HCT116 (cell line): Measurements from ENCODE around the gene KIAA1549. TPM values are rescaled to one million over a fixed set of nuclear protein-coding genes. Genes with fewer than 3 reads are reported as not detected.

Experiments
- ATAC-seq: fragments of 200-7000 bp; cut with Tn5 transposase; 2 replicates; pipeline ENCODE4 v1.9.1; 2020; ENCODE audit warnings: mild to moderate bottlenecking, moderate library complexity
- BruUV-seq: library from RNA; stranded (reverse); fragments of 400-500 nt; replicated peaks from 2 replicates; lab custom pipeline; 2021; lab: Mats Ljungman, UMichigan
- CTCF ChIA-PET: fragments of 300-600 bp; sonication (Branson Sonifier 250); formaldehyde crosslinking; loops from one replicate; lab custom pipeline; 2021; ENCODE audit warnings: antibody characterized with exemption; lab: Charles Lee
- POLR2A ChIA-PET: fragments of 300-600, 350-600 bp; sonication (Branson Sonifier 250); formaldehyde crosslinking; loops from one replicate; lab custom pipeline; 2021; ENCODE audit warnings: antibody characterized with exemption; lab: Charles Lee
- RAD21 ChIA-PET, 2 experiments: fragments of 300-600 bp; sonication (Branson Sonifier 250); formaldehyde crosslinking; loops; one replicate each; lab custom pipeline; 2023; ENCODE audit warnings: low total read pairs in 2 of 2; ENCODE audit not compliant: uncharacterized antibody in 2 of 2, unreplicated experiment in 2 of 2, low non-redundant PET in 1 of 2; lab: Charles Lee
- DNase-seq: peaks from one replicate; pipeline ENCODE4 v3.0.0-alpha.2; 2010; ENCODE audit warnings: low read depth, low spot score
- H2AFZ ChIP-seq: fragments of 200-600 bp; shearing (Covaris generic), sonication (generic); 2 replicates; pipeline ENCODE4 v1.6.1; 2017; ENCODE audit warnings: low read depth, mixed run types, mixed read lengths, antibody characterized with exemption, low read length; ENCODE audit not compliant: poor library complexity, severe bottlenecking
- H3K27ac ChIP-seq: 2 replicates; pipeline ENCODE4 v1.5.1; 2012; ENCODE audit warnings: low read depth, low read length
- H3K27me3 ChIP-seq: fragments of 200-600 bp; sonication (generic); 2 replicates; pipeline ENCODE4 v1.6.1; 2016; ENCODE audit warnings: mixed run types, low read length, mixed read lengths; ENCODE audit not compliant: insufficient read depth
- H3K36me3 ChIP-seq, 2 experiments: fragments of 200-500 bp in 1 of 2; fragments of 200-600 bp in 1 of 2; sonication (Bioruptor generic) in 1 of 2; sonication (generic) in 1 of 2; 2 replicates each; pipeline versions ENCODE4 v1.5.1 to v1.6.1; 2014 to 2016; ENCODE audit warnings: low read length in 2 of 2, inconsistent platforms in 1 of 2, mixed read lengths in 1 of 2, mixed run types in 1 of 2; ENCODE audit not compliant: insufficient read depth in 2 of 2, control insufficient read depth in 1 of 2
- H3K4me1 ChIP-seq, 2 experiments: fragments of 200-600 bp in 1 of 2; sonication (generic) in 1 of 2; 2 replicates each; pipeline versions ENCODE4 v1.5.1 to v1.6.1; 2012 to 2017; ENCODE audit warnings: low read length in 2 of 2, inconsistent platforms in 1 of 2, mild to moderate bottlenecking in 1 of 2, mixed read lengths in 1 of 2, mixed run types in 1 of 2, moderate library complexity in 1 of 2; ENCODE audit not compliant: insufficient read depth in 2 of 2, control insufficient read depth in 1 of 2
- H3K4me2 ChIP-seq: fragments of 200-600 bp; sonication (generic); 2 replicates; pipeline ENCODE4 v1.6.1; 2017; ENCODE audit warnings: mixed run types, low read length, mixed read lengths
- H3K4me3 ChIP-seq, 2 experiments: fragments of 200-600 bp in 1 of 2; sonication (generic) in 1 of 2; replicated peaks in 1 of 2; 2 replicates each; pipeline ENCODE4 v1.5.1; 2011 to 2016; ENCODE audit warnings: low read length in 2 of 2, control low read depth in 1 of 2, low read depth in 1 of 2, mild to moderate bottlenecking in 1 of 2, mixed read lengths in 1 of 2, mixed run types in 1 of 2
- H3K79me2 ChIP-seq: fragments of 200-600 bp; sonication (generic); 2 replicates; pipeline ENCODE4 v1.6.1; 2017; ENCODE audit warnings: mild to moderate bottlenecking, mixed run types, low read length, moderate library complexity, mixed read lengths; ENCODE audit not compliant: insufficient read depth
- H3K9ac ChIP-seq: fragments of 200-600 bp; sonication (generic); 2 replicates; pipeline ENCODE4 v1.6.1; 2016; ENCODE audit warnings: low read length, mixed read lengths
- H3K9me2 ChIP-seq: fragments of 200-600 bp; sonication (generic), shearing (Covaris generic); 2 replicates; pipeline ENCODE4 v1.6.1; 2017; ENCODE audit warnings: mixed run types, mild to moderate bottlenecking, moderate library complexity; ENCODE audit not compliant: insufficient read depth
- H3K9me3 ChIP-seq, 2 experiments: fragments of 200-500 bp in 1 of 2; fragments of 200-600 bp in 1 of 2; sonication (Bioruptor generic) in 1 of 2; sonication (generic) in 1 of 2; 2 replicates each; pipeline ENCODE4 v1.6.1; 2014 to 2017; ENCODE audit warnings: low read length in 2 of 2, mixed read lengths in 2 of 2, inconsistent platforms in 1 of 2, low read depth in 1 of 2, mild to moderate bottlenecking in 1 of 2, mixed run types in 1 of 2, moderate library complexity in 1 of 2; ENCODE audit not compliant: control insufficient read depth in 1 of 2, insufficient read depth in 1 of 2
- H4K20me1 ChIP-seq: fragments of 200-600 bp; sonication (generic), shearing (Covaris generic); 2 replicates; pipeline ENCODE4 v1.6.1; 2017; ENCODE audit warnings: mixed run types, mild to moderate bottlenecking, moderate library complexity; ENCODE audit not compliant: insufficient read depth
- RAD21 ChIP-seq: IDR thresholded peaks from 2 replicates; pipeline ENCODE4 v1.6.1; 2012; ENCODE audit warnings: low read depth, mild to moderate bottlenecking
- YY1 ChIP-seq: IDR thresholded peaks from 2 replicates; pipeline ENCODE4 v1.6.1; 2011; ENCODE audit warnings: low read length, low read depth, moderate library complexity, mild to moderate bottlenecking; ENCODE audit not compliant: insufficient replicate concordance; ENCODE audit errors: extremely low read depth
- intact Hi-C: fragments of 100-400 bp; cut with micrococcal nuclease; formaldehyde crosslinking; loops from 2 replicates; pipeline ENCODE4 v1.10.0; 2022
- total RNA-seq: library from RNA; stranded (reverse); gene quantifications from one replicate; pipeline ENCODE4 v1.2.1, GENCODE V29; 2021; ENCODE audit not compliant: unreplicated experiment
- TF ChIP-seq, protein P1 (sequence below): IDR thresholded peaks from 2 replicates; pipeline ENCODE4 v1.6.1; 2012; ENCODE audit warnings: low read depth
- TF ChIP-seq, protein P2 (sequence below): IDR thresholded peaks from 2 replicates; pipeline ENCODE4 v1.6.1; 2011; ENCODE audit warnings: mild to moderate bottlenecking, low read length, moderate library complexity; ENCODE audit not compliant: insufficient replicate concordance; ENCODE audit errors: extremely low read depth
- TF ChIP-seq, protein P3 (sequence below), 3 experiments: fragments of 200-600 bp in 1 of 3; sonication (generic) in 1 of 3; IDR thresholded peaks in 2 of 3; conservative IDR thresholded peaks in 1 of 3; 2 replicates each; pipeline ENCODE4 v1.5.1; 2012 to 2017; ENCODE audit warnings: low read depth in 2 of 3, low read length in 2 of 3, antibody characterized with exemption in 1 of 3, borderline replicate concordance in 1 of 3, control low read depth in 1 of 3, mild to moderate bottlenecking in 1 of 3, mixed read lengths in 1 of 3, mixed run types in 1 of 3, moderate library complexity in 1 of 3; ENCODE audit not compliant: insufficient read depth in 1 of 3

The KIAA1549 gene
- total RNA-seq, 1 experiment from 2014 or later = 3.9 TPM

DNA sequence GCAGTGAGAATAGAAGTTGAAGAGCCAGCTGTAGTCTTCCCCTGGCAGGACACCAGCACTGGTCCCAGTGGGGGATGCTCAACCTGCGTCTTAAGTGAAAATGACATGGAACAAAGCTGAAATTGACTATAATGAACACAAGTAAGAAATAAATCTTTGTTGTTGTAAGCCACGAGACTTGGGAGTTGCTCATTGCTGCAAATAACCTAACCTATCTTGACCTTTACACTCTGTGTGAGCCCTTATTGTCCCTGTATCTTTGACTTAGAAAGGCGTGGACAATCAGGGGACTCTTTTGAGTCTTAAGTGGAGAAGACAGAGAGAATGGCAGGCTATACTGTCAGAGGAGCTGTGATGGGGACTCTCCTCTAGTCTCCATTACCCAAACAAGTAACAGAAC is 37.7 kb upstream of the KIAA1549 start:
- Histone ChIP-seq H3K9me2 (no peaks in the 10 kb centered on the region), H2AFZ (no peak overlapping the region), H3K36me3 (peaks cover 15 to 21% of the 10 kb centered on the region in 2 experiments), H3K9me3 (no peaks in the 10 kb centered on the region), H3K27ac (no peak overlapping the region), H3K27me3 (no peaks in the 10 kb centered on the region), H3K79me2 (no peaks in the 10 kb centered on the region), H3K4me2 (no peak overlapping the region), H3K4me1 (no peaks in the 10 kb centered on the region), H3K9ac (no peak overlapping the region), H3K4me3 (no peak overlapping the region), H4K20me1 (no peaks in the 10 kb centered on the region)
- intact Hi-C loops = no loop called here
- ATAC-seq (no peak), DNase-seq (no peak)
- BruUV-seq = no TSS peak
- ChIA-PET POLR2A (no interaction called here), RAD21 (no interaction called here), CTCF (interaction anchor here (0.8 to 2.7 kb wide), 2 partner anchors 9 to 56 kb away, joined by 3 to 21 read pairs; no protein-coding TSS in a partner anchor)
- no peak for TF ChIP-seq YY1
- TF ChIP-seq, protein P1, sequence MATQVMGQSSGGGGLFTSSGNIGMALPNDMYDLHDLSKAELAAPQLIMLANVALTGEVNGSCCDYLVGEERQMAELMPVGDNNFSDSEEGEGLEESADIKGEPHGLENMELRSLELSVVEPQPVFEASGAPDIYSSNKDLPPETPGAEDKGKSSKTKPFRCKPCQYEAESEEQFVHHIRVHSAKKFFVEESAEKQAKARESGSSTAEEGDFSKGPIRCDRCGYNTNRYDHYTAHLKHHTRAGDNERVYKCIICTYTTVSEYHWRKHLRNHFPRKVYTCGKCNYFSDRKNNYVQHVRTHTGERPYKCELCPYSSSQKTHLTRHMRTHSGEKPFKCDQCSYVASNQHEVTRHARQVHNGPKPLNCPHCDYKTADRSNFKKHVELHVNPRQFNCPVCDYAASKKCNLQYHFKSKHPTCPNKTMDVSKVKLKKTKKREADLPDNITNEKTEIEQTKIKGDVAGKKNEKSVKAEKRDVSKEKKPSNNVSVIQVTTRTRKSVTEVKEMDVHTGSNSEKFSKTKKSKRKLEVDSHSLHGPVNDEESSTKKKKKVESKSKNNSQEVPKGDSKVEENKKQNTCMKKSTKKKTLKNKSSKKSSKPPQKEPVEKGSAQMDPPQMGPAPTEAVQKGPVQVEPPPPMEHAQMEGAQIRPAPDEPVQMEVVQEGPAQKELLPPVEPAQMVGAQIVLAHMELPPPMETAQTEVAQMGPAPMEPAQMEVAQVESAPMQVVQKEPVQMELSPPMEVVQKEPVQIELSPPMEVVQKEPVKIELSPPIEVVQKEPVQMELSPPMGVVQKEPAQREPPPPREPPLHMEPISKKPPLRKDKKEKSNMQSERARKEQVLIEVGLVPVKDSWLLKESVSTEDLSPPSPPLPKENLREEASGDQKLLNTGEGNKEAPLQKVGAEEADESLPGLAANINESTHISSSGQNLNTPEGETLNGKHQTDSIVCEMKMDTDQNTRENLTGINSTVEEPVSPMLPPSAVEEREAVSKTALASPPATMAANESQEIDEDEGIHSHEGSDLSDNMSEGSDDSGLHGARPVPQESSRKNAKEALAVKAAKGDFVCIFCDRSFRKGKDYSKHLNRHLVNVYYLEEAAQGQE = no peak

DNA sequence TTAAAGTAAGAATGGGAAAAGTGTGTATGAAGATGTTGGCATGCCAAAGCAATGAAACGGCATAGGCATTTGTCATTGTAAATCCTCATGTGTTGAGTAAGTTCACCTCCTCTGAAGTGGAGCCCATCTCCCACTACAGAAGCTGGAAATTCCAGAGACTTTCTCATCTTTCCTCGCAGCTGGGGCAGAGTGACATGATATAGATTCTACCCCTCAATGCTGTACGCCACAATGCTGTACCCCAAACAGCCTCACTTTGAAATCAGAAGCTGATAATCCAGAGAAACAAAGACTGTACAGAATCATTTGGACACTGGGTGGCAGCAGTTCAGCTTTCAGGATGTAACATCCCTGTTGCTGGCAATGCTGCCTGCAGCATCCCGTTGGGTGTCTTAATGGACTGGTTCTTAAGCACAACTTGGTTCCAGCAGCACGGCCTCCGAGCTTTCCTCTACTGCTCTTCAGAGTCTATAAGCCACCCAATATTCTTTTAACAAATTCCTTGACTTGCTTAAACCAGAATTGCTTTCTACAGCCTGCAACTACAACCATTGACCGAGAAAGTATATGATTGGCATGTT is 35.8 kb upstream of the KIAA1549 start:
- no peak overlapping the region for H3K9ac ChIP-seq
- no peak overlapping the region for H3K27ac ChIP-seq
- H2AFZ ChIP-seq = no peak overlapping the region
- H3K4me1 ChIP-seq = no peaks in the 10 kb centered on the region
- H3K4me3 ChIP-seq = no peak overlapping the region
- ChIA-PET RAD21 (no interaction called here), CTCF (interaction anchor here (0.6 to 2.7 kb wide), 11 partner anchors 8 to 304 kb away, joined by 3 to 21 read pairs (median 3); no protein-coding TSS in a partner anchor), POLR2A (no interaction called here)
- H3K9me2 ChIP-seq = no peaks in the 10 kb centered on the region
- intact Hi-C loops = loop anchor here (1.0 kb wide), 1 partner anchor 58 kb away; no protein-coding TSS in a partner anchor
- H3K27me3 ChIP-seq = no peaks in the 10 kb centered on the region
- H3K36me3 ChIP-seq = peaks cover 8 to 15% of the 10 kb centered on the region in 2 experiments; a peak in 3 of 4 replicates
- H4K20me1 ChIP-seq = no peaks in the 10 kb centered on the region
- peak; percentile 54 for DNase-seq
- no peaks in the 10 kb centered on the region for H3K79me2 ChIP-seq
- H3K9me3 ChIP-seq = no peaks in the 10 kb centered on the region
- no peak overlapping the region for H3K4me2 ChIP-seq
- BruUV-seq = no TSS peak
- peak; percentile 96 for ATAC-seq
- peak; percentile 82 for TF ChIP-seq RAD21
- TF ChIP-seq, protein P2, sequence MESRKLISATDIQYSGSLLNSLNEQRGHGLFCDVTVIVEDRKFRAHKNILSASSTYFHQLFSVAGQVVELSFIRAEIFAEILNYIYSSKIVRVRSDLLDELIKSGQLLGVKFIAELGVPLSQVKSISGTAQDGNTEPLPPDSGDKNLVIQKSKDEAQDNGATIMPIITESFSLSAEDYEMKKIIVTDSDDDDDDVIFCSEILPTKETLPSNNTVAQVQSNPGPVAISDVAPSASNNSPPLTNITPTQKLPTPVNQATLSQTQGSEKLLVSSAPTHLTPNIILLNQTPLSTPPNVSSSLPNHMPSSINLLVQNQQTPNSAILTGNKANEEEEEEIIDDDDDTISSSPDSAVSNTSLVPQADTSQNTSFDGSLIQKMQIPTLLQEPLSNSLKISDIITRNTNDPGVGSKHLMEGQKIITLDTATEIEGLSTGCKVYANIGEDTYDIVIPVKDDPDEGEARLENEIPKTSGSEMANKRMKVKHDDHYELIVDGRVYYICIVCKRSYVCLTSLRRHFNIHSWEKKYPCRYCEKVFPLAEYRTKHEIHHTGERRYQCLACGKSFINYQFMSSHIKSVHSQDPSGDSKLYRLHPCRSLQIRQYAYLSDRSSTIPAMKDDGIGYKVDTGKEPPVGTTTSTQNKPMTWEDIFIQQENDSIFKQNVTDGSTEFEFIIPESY = no peak
- TF ChIP-seq, protein P3, sequence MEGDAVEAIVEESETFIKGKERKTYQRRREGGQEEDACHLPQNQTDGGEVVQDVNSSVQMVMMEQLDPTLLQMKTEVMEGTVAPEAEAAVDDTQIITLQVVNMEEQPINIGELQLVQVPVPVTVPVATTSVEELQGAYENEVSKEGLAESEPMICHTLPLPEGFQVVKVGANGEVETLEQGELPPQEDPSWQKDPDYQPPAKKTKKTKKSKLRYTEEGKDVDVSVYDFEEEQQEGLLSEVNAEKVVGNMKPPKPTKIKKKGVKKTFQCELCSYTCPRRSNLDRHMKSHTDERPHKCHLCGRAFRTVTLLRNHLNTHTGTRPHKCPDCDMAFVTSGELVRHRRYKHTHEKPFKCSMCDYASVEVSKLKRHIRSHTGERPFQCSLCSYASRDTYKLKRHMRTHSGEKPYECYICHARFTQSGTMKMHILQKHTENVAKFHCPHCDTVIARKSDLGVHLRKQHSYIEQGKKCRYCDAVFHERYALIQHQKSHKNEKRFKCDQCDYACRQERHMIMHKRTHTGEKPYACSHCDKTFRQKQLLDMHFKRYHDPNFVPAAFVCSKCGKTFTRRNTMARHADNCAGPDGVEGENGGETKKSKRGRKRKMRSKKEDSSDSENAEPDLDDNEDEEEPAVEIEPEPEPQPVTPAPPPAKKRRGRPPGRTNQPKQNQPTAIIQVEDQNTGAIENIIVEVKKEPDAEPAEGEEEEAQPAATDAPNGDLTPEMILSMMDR (IDR thresholded peaks at IDR 0.05 in 2 of 3, conservative IDR thresholded peaks at IDR 0.05 in 1 of 3; ENCODE audit: borderline replicate concordance in 1 of 3, insufficient read depth in 1 of 3, low read depth in 2 of 3, low read length in 2 of 3) = peak; percentile 64 to 71 (median 69)
